ENCODE results near the gene KEL.

Gene KEL

DNA sequence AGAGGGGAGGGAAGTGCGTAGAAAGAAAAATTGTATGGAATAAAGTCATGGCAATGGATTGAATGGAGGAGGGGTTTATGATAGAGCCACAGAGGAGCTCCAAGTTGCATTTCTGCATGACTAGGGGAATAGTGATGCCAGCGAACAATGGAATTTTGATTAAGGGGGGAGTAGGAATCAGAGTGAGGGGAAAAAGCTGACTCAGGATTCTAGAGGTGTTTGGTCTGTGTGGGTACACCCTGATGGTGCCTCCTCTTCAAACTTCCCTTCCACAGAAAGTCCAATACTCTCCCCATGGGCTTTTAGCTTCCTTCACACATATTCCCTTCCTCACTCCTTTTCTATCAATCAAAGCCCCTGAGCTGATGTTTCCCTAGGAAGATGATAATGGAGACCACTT lies 1.8 kb upstream of the KEL start:
- Histone ChIP-seq H3K4me1 (ENCODE audit: control insufficient read depth, insufficient read depth, low read length, poor library complexity, severe bottlenecking) (no peaks in the 10 kb centered on the region), H3K4me3 (ENCODE audit: insufficient read depth, low read depth, low read length, poor library complexity, severe bottlenecking) (no peak overlapping the region), H3K36me3 (ENCODE audit: control insufficient read depth, insufficient read depth, low read length) (no peaks in the 10 kb centered on the region), H3K27me3 (replicated peaks; ENCODE audit: control insufficient read depth, insufficient read depth, low read length, poor library complexity, severe bottlenecking) (no peaks in the 10 kb centered on the region), H3K9me3 (ENCODE audit: control insufficient read depth, low read length) (no peaks in the 10 kb centered on the region), H3K27ac (ENCODE audit: insufficient read depth, low read length, poor library complexity, severe bottlenecking) (no peak overlapping the region)
- DNase-seq, result no peak

DNA sequence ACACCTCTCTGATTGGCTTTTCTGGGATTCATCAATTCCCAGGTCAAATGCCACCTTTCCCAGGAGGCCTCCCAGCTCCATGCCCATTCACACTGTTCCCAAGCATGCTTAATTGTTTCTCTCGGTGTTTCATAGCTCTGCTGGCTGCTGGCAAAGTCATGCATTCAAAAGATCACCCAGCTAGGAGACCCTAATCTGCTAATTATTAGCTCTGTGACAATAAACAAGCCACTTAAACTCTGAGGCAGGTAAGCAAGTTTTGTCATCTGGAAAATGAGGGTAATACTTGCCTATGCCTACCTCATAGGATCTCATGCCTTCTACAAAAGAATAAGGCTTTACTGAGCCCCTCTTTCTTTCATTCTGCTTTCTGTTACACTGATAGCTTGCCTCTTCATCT lies 828 bp upstream of the KEL start:
- Histone ChIP-seq H3K27me3 (replicated peaks; ENCODE audit: control insufficient read depth, insufficient read depth, low read length, poor library complexity, severe bottlenecking) (no peaks in the 10 kb centered on the region), H3K9me3 (ENCODE audit: control insufficient read depth, low read length) (no peaks in the 10 kb centered on the region), H3K4me1 (ENCODE audit: control insufficient read depth, insufficient read depth, low read length, poor library complexity, severe bottlenecking) (no peaks in the 10 kb centered on the region), H3K27ac (ENCODE audit: insufficient read depth, low read length, poor library complexity, severe bottlenecking) (no peak overlapping the region), H3K4me3 (ENCODE audit: insufficient read depth, low read depth, low read length, poor library complexity, severe bottlenecking) (no peak overlapping the region), H3K36me3 (ENCODE audit: control insufficient read depth, insufficient read depth, low read length) (no peaks in the 10 kb centered on the region)
- DNase-seq, result no peak

DNA sequence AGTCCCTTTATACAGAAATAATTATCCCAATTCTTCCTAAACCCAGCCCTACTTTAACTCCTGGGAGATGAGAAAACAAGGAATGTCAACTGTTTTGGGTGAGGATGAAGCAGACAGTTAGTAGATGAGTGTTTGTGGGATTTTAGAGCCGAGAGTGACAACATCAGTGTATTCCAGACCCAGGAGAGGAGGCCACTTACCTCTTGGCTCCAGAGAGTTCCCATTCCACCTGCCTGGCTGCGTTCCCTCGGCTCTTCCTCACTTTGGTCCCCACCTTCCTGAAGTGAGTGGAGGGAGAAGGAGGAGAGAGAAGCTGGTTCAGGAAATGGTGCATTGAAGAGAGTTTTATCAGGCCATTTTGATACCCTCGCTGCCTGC lies 579 bp downstream of the KEL start:
- Histone ChIP-seq H3K27me3 (replicated peaks; ENCODE audit: control insufficient read depth, insufficient read depth, low read length, poor library complexity, severe bottlenecking) (no peaks in the 10 kb centered on the region), H3K36me3 (ENCODE audit: control insufficient read depth, insufficient read depth, low read length) (no peaks in the 10 kb centered on the region), H3K9me3 (ENCODE audit: control insufficient read depth, low read length) (no peaks in the 10 kb centered on the region), H3K4me3 (ENCODE audit: insufficient read depth, low read depth, low read length, poor library complexity, severe bottlenecking) (no peak overlapping the region), H3K27ac (ENCODE audit: insufficient read depth, low read length, poor library complexity, severe bottlenecking) (no peak overlapping the region), H3K4me1 (ENCODE audit: control insufficient read depth, insufficient read depth, low read length, poor library complexity, severe bottlenecking) (no peaks in the 10 kb centered on the region)
- DNase-seq, result no peak

DNA sequence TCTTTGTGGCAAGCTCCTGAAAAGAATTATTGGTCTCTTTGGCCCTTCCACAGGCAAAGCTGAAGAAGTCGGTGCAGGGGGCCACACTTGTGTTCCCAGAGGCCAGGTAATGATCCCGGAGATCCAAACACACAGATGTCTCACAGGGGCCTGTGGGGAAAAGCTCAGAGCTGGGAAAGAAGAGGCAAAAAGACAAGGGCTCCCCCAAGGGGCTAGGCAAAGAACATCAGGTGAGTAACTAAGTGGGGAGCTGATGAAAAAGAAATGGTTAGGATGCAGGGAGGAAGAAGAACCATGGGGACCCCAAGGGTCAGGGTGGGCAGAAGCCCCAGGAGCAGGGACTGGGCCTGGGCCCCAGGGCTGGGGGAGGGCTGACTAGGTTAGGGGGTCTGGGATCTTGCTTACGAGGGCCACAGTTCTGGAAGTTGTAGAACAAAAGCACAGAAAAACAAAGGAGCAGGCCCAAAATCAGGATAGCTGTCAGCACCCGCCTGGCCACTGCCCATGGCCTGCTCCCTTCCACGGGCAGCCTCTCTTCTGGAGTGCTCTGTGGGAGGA lies 1.1 kb downstream of the KEL start:
- Histone ChIP-seq H3K36me3 (ENCODE audit: control insufficient read depth, insufficient read depth, low read length) (no peaks in the 10 kb centered on the region), H3K27ac (ENCODE audit: insufficient read depth, low read length, poor library complexity, severe bottlenecking) (no peak overlapping the region), H3K4me1 (ENCODE audit: control insufficient read depth, insufficient read depth, low read length, poor library complexity, severe bottlenecking) (no peaks in the 10 kb centered on the region), H3K4me3 (ENCODE audit: insufficient read depth, low read depth, low read length, poor library complexity, severe bottlenecking) (no peak overlapping the region), H3K9me3 (ENCODE audit: control insufficient read depth, low read length) (no peaks in the 10 kb centered on the region), H3K27me3 (replicated peaks; ENCODE audit: control insufficient read depth, insufficient read depth, low read length, poor library complexity, severe bottlenecking) (no peaks in the 10 kb centered on the region)
- no peak for DNase-seq

DNA sequence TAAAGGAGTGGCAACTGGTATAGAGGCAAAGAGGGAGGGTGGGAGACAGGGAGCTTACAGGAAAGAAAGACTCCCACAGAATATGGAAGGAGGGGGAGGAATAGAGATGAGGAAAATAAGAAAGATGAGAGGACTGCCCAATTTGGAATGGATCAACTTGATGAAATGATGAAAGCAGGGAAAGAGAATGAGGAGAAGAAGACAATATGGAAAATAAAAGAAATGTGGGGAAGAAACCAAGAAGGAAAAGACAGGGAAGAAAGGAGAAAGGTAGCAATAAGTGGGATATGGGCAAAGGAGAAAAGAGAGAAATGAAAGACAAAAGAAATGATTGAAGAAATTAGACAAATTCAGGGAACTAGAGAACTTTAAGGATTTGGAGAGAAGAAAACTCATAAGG lies 3.0 kb downstream of the KEL start:
- no peaks in the 10 kb centered on the region for H3K4me1 ChIP-seq (ENCODE audit: control insufficient read depth, insufficient read depth, low read length, poor library complexity, severe bottlenecking)
- no peaks in the 10 kb centered on the region for H3K36me3 ChIP-seq (ENCODE audit: control insufficient read depth, insufficient read depth, low read length)

DNA sequence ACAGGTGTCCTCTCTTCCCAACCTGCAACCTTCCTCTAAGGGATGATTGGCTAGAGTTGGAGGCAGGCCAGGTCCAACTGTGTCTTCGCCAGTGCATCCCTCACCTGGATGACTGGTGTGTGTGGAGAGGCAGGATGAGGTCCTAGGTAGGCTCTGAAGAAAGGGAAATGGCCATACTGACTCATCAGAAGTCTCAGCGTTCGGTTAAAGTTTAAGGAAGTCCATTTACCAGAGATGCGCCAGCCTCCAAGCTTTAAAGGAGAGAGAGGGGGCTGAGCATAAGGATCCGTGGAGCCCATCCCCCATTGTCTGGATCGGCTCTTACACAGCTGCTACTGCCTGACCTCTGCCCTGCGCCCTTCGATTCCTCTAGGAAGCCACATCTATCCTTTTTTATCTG lies 4.4 kb downstream of the KEL start:
- Histone ChIP-seq H3K27ac (ENCODE audit: insufficient read depth, low read length, poor library complexity, severe bottlenecking) (no peak overlapping the region), H3K36me3 (ENCODE audit: control insufficient read depth, insufficient read depth, low read length) (no peaks in the 10 kb centered on the region), H3K4me1 (ENCODE audit: control insufficient read depth, insufficient read depth, low read length, poor library complexity, severe bottlenecking) (no peaks in the 10 kb centered on the region), H3K4me3 (ENCODE audit: insufficient read depth, low read depth, low read length, poor library complexity, severe bottlenecking) (no peak overlapping the region), H3K27me3 (replicated peaks; ENCODE audit: control insufficient read depth, insufficient read depth, low read length, poor library complexity, severe bottlenecking) (no peaks in the 10 kb centered on the region), H3K9me3 (ENCODE audit: control insufficient read depth, low read length) (no peaks in the 10 kb centered on the region)
- DNase-seq, result no peak

More for the DNA sequence above, 3.0 kb downstream of the KEL start:
- no peaks in the 10 kb centered on the region for H3K27me3 ChIP-seq (replicated peaks; ENCODE audit: control insufficient read depth, insufficient read depth, low read length, poor library complexity, severe bottlenecking)
- H3K27ac ChIP-seq (ENCODE audit: insufficient read depth, low read length, poor library complexity, severe bottlenecking), result no peak overlapping the region
- no peaks in the 10 kb centered on the region for H3K9me3 ChIP-seq (ENCODE audit: control insufficient read depth, low read length)
- no peak for DNase-seq
- H3K4me3 ChIP-seq (ENCODE audit: insufficient read depth, low read depth, low read length, poor library complexity, severe bottlenecking), result no peak overlapping the region

DNA sequence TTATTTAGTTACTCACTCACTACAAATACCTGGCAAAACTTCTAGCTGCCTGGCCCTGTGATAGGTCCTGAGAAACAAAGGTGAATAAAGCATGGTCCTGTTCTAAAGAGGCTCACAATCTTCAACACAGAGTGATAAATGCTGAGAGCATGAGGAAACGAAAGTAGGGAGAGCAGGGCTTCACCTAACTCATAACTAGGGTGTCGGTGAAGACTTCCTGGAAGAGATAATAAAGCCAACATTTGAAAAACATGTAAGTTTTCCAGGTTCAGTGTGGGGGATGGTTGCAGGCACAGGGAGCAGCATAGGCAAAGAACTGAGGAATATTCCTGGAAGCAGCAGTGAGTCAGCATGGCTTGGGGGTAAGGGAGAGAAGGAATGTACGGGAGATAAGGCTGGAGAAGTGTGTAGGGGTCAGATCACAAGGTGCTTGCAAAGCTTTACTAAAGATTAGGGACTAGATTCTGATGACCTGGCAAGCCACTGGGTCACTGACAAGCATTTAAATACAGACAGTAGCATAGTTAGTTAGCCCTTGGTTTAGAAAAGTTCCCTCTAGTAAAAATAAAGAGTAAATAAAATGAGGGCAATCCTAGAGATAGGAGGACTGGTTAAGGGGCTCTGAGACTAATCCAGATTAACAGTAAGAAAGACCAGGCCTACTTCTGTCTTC lies 5.1 kb downstream of the KEL start:
- Histone ChIP-seq H3K27ac (ENCODE audit: insufficient read depth, low read length, poor library complexity, severe bottlenecking) (no peak overlapping the region), H3K27me3 (replicated peaks; ENCODE audit: control insufficient read depth, insufficient read depth, low read length, poor library complexity, severe bottlenecking) (no peaks in the 10 kb centered on the region), H3K4me3 (ENCODE audit: insufficient read depth, low read depth, low read length, poor library complexity, severe bottlenecking) (no peak overlapping the region), H3K36me3 (ENCODE audit: control insufficient read depth, insufficient read depth, low read length) (no peaks in the 10 kb centered on the region), H3K9me3 (ENCODE audit: control insufficient read depth, low read length) (no peaks in the 10 kb centered on the region), H3K4me1 (ENCODE audit: control insufficient read depth, insufficient read depth, low read length, poor library complexity, severe bottlenecking) (no peaks in the 10 kb centered on the region)
- DNase-seq, result no peak

DNA sequence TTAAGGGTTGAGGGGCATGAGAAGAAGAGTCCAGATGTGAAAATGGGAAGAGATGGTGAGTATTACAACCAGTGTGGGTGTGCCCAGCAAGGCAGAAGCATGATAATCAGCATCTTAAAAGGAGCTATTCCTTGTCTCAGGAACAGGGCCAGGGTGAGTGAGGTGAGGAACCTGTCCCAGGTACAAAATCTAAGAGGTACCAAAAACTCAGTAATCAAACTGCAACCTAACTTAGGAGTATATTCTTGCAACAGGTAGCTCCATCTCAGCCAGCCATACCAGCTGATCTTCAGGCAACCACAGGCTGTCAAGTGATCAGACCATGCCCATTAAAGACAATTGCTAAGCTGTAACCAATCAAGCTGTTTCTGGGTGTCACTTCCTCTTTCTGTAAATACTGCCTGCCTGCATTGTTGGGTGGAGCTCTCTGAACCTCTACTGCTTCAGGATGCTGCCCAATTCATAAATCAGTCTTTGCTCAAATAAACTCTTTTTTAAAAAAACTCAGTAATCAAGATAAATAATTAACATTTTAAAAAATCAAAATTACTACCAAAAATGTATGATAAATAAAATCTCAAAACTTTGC lies 7.4 kb downstream of the KEL start:
- no peak overlapping the region for H3K4me3 ChIP-seq (ENCODE audit: insufficient read depth, low read depth, low read length, poor library complexity, severe bottlenecking)
- H3K4me1 ChIP-seq (ENCODE audit: control insufficient read depth, insufficient read depth, low read length, poor library complexity, severe bottlenecking), result no peaks in the 10 kb centered on the region
- no peaks in the 10 kb centered on the region for H3K9me3 ChIP-seq (ENCODE audit: control insufficient read depth, low read length)
- H3K36me3 ChIP-seq (ENCODE audit: control insufficient read depth, insufficient read depth, low read length), result no peaks in the 10 kb centered on the region
- no peak for DNase-seq
- no peak overlapping the region for H3K27ac ChIP-seq (ENCODE audit: insufficient read depth, low read length, poor library complexity, severe bottlenecking)
- H3K27me3 ChIP-seq (replicated peaks; ENCODE audit: control insufficient read depth, insufficient read depth, low read length, poor library complexity, severe bottlenecking), result peaks cover 3% of the 10 kb centered on the region

DNA sequence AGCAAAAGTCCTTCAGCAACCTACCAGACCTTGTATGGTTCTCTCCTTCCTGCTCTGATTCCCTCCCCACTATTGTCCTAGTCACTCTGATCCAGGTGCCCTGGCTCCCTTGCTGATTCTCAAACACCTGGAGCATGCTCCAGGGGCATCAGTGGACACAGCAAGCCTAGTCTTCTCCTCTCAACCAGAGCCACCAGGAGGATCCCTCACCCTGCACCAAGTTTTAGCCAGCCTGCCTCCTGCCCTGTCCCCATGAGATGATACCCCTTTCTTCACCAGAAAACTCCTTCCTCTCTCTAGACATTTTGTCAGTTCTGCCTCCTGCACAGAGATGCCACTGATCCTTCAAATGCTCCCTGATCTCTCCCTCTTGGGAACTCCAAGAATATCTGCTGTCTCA lies 11.9 kb downstream of the KEL start:
- H3K4me1 ChIP-seq (ENCODE audit: control insufficient read depth, insufficient read depth, low read length, poor library complexity, severe bottlenecking), result no peaks in the 10 kb centered on the region
- H3K27ac ChIP-seq (ENCODE audit: insufficient read depth, low read length, poor library complexity, severe bottlenecking), result no peak overlapping the region
- H3K4me3 ChIP-seq (ENCODE audit: insufficient read depth, low read depth, low read length, poor library complexity, severe bottlenecking), result no peak overlapping the region
- no peaks in the 10 kb centered on the region for H3K9me3 ChIP-seq (ENCODE audit: control insufficient read depth, low read length)
- H3K36me3 ChIP-seq (ENCODE audit: control insufficient read depth, insufficient read depth, low read length), result no peaks in the 10 kb centered on the region
- DNase-seq, result no peak
- H3K27me3 ChIP-seq (replicated peaks; ENCODE audit: control insufficient read depth, insufficient read depth, low read length, poor library complexity, severe bottlenecking), result peaks cover 3% of the 10 kb centered on the region

DNA sequence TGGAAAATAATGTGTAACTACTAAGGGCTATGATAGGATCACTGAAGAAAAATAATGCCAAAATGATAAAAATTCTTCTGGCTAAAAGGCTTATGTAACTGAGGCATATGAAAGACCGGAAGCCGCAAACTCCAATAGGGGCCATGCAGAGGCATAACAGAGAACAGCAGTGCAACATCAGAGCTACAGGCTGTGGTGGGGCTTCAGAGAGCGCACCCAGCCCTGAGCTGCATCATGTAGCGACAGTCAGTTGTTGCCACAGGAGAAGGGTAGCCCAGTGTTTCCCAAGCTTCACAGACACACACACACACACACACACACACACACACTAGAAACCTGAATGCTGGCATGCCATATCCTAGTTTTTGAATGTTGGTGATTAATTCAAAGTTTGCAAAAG lies 13.6 kb downstream of the KEL start:
- H3K27ac ChIP-seq (ENCODE audit: insufficient read depth, low read length, poor library complexity, severe bottlenecking), result no peak overlapping the region
- H3K36me3 ChIP-seq (ENCODE audit: control insufficient read depth, insufficient read depth, low read length), result no peaks in the 10 kb centered on the region
- no peak overlapping the region for H3K4me3 ChIP-seq (ENCODE audit: insufficient read depth, low read depth, low read length, poor library complexity, severe bottlenecking)
- no peaks in the 10 kb centered on the region for H3K9me3 ChIP-seq (ENCODE audit: control insufficient read depth, low read length)
- DNase-seq, result no peak
- no peaks in the 10 kb centered on the region for H3K4me1 ChIP-seq (ENCODE audit: control insufficient read depth, insufficient read depth, low read length, poor library complexity, severe bottlenecking)
- peaks cover 3% of the 10 kb centered on the region for H3K27me3 ChIP-seq (replicated peaks; ENCODE audit: control insufficient read depth, insufficient read depth, low read length, poor library complexity, severe bottlenecking)
